HCEC 1CT (cell line): Measurements from ENCODE around the gene SECISBP2L.
A peak's percentile ranks its signal among the peaks of the same experiment; 100 is the strongest.
"Not testable (repeated sequence)": the region's sequence is repeated elsewhere in the genome, so short reads cannot be mapped to it uniquely, and the experiment has no call there.

Experiments used
- DNase-seq: peaks from one replicate; pipeline ENCODE4 v3.0.0-alpha.2; 2017

SECISBP2L gene, protein sequence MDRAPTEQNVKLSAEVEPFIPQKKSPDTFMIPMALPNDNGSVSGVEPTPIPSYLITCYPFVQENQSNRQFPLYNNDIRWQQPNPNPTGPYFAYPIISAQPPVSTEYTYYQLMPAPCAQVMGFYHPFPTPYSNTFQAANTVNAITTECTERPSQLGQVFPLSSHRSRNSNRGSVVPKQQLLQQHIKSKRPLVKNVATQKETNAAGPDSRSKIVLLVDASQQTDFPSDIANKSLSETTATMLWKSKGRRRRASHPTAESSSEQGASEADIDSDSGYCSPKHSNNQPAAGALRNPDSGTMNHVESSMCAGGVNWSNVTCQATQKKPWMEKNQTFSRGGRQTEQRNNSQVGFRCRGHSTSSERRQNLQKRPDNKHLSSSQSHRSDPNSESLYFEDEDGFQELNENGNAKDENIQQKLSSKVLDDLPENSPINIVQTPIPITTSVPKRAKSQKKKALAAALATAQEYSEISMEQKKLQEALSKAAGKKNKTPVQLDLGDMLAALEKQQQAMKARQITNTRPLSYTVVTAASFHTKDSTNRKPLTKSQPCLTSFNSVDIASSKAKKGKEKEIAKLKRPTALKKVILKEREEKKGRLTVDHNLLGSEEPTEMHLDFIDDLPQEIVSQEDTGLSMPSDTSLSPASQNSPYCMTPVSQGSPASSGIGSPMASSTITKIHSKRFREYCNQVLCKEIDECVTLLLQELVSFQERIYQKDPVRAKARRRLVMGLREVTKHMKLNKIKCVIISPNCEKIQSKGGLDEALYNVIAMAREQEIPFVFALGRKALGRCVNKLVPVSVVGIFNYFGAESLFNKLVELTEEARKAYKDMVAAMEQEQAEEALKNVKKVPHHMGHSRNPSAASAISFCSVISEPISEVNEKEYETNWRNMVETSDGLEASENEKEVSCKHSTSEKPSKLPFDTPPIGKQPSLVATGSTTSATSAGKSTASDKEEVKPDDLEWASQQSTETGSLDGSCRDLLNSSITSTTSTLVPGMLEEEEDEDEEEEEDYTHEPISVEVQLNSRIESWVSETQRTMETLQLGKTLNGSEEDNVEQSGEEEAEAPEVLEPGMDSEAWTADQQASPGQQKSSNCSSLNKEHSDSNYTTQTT

DNA sequence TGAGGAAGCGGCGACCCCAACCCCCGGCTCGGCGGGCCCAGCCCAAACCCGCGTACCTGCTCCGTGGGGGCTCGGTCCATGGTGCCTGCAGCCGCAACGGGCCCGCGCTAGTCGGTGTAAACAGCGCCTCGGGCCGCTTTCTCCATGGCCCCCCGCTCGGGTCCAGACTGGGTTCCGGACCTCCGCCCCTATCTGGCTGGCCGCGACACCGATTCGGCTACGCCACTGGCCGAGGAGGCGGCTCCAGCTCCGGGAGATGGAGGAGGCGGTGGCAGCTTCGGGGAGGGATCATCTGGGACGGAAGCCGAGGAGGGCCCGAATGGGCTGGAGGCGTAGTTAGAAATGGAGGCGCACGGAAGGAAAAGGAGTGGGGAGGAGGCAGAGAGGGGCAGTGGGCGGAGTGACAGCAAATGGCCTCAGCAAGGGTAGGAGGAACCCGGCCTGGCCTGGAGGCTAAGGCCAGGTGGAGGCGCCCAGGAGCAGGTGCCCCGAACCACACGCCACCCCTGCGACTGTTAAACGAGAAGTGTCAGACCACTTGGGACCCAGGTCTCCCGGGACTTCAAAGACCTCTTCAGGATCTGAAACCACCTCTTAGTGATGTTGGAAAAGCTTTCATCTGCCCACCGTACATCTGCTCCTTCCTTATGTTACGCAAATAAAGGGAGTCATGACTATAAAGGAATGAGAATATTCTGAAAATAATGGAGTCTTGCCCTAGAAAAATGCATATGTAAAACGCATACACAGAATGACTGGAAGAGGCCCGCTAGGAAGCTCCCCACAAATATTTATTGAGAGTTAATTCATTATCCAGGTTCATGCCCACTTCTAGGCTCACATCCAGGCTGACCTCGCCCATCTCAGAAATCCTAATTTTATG, at the start of gene SECISBP2L:
SECISBP2L (minus strand) TSS at position 227 of the 883 bp plus-strand sequence; CDS start at position 80, 147 bp downstream.
- DNase-seq: peak; percentile 96

GRCh38 chr15:49094923-49095322, 48.7 kb upstream of the SECISBP2L start:
- DNase-seq: no peak

- DNase-seq: no peak
Observed at GRCh38 chr15:49093252-49094105, 47.2 kb upstream of the SECISBP2L start.

GRCh38 chr15:49088996-49089395, 42.8 kb upstream of the SECISBP2L start:
- no peak for DNase-seq

- no peak for DNase-seq
Observed at GRCh38 chr15:49085696-49086459, 39.6 kb upstream of the SECISBP2L start.

DNA sequence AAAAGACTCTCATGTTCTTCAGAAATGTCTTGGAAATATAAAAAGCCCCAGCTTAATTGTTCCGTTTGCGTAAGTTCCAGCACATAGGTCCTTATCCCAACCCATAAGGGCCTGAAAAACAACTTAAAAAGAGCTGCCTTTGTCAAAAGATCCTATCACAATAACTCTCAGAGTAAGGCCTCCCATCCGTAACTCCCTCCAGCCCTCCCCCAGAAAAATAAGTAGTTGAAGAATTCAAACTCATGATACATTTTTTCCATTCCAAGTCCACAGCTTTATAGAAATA, 38.0 kb upstream of the SECISBP2L start:
- DNase-seq: no peak

- peak; percentile 57 for DNase-seq
Observed at GRCh38 chr15:49083401-49084284, 37.4 kb upstream of the SECISBP2L start.

GRCh38 chr15:49082960-49083359, 36.7 kb upstream of the SECISBP2L start:
- DNase-seq: peak; percentile 87

GRCh38 chr15:49079340-49080039, 33.2 kb upstream of the SECISBP2L start:
- no peak for DNase-seq

GRCh38 chr15:49075881-49076280, 29.6 kb upstream of the SECISBP2L start:
- no peak for DNase-seq

GRCh38 chr15:49074589-49075287, 28.5 kb upstream of the SECISBP2L start:
- DNase-seq: not testable (repeated sequence)

- no peak for DNase-seq
Observed at GRCh38 chr15:49066372-49066771, 20.1 kb upstream of the SECISBP2L start.

DNA sequence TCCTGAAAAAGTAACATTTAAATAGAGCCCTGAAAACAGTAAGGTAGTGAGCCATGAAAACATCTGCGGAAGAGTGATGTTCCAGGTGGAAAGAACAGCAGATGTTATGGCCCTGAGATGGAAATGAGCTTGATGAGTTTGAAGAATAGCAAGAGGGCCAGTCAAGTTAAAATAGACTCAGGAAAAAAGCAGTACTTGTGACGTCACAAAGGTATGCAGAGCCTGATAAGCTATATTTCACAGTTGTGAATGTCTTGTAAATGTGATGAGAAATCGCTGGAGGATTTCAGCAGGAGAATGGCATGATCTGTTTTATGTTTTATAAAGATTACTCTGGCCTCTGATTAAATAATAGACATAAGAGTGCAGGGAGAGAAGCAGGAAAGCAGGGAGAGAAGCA, 18.6 kb upstream of the SECISBP2L start:
- DNase-seq: no peak

DNA sequence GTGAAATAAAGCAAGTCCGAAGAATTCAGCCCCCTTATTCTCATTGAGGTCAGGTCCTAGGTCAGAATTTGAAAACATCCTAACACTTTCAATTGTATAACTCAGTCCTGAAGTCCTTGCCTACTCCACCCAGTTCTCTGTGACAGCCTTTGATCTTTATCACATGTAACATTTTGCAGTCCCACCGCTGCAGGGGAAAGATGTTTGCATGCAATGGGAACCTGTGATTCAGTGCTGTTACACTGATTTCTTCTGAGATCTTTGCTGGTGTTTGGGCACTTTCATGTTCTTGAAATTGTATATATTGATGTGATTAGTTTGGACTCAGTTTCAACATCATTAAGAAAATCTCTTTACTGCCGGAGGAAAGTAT, 18.0 kb upstream of the SECISBP2L start:
- no peak for DNase-seq

DNA sequence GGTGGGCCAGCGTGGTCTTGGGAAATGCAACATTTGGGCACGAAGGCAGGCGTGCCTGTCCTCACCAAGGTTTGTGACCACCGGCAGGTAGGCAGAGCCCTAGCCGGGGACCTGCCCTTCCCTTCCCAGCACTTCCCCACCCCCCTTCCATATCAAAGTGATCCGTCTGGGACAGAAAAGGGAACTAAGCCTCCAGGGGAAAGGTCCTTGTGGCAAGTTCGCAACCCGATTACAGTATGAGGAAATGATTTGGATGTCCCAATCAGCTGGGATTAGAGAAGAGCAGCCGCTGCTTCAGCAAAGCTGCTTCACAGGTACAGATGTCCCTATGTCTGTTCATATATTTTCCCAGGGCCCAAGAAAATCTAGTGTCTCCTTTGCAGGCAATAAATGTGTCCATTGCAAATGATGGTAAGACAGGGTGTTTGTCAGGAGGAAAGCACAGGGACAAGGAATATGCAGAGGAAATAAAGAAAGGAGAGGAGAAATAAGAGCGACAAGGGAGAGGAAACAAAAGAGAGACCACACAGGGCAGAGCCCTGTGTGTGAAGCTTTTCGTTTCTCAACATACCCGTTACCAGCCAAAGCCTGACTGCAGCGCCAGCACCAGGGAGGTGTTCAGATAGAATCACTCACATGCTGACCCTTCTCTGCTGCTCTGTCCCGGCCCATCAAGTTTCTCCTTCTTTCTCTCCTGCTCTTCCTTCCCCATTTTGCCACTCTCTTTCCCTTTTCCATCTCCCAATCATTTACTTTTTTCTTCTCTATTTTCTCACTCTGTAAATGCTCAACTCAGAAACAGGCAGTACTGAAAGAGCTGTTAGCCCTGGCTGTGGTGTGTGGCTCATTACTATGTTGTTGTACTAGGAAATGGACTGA, 17.4 kb upstream of the SECISBP2L start:
- DNase-seq: no peak

- DNase-seq: no peak
Observed at GRCh38 chr15:49062900-49063299, 16.7 kb upstream of the SECISBP2L start.
